ENCODE data around the gene IGF1R.

The IGF1R gene

DNA sequence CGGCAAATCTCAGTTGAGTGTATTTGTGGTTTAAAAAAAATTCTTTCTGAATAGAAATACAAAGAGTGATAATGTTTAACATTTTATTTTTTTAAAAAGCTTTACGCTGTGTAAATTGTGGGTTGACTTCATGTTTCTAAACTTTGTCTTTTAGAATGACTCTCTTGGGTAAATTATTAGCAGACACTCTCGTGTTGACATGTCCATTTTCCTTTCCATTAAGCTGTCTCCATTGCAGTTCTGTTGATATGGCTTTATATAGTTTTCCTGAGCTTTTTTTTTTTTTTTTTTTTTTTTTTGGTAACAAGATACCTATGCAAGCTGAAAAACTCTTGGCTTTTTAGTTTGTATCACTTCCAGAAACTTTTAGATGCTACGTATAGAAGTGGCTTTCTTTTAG lies 92.6 kb downstream of the IGF1R start:
- DNase-seq, result no peak
- no peaks in the 10 kb centered on the region for H3K27me3 ChIP-seq (replicated peaks; ENCODE audit: control insufficient read depth, insufficient read depth, low read length, poor library complexity, severe bottlenecking)
- no peaks in the 10 kb centered on the region for H3K36me3 ChIP-seq (ENCODE audit: control insufficient read depth, insufficient read depth, low read length)
- no peaks in the 10 kb centered on the region for H3K9me3 ChIP-seq (ENCODE audit: control insufficient read depth, low read length)
- H3K27ac ChIP-seq (ENCODE audit: insufficient read depth, low read length, poor library complexity, severe bottlenecking), result no peak overlapping the region
- no peak overlapping the region for H3K4me3 ChIP-seq (ENCODE audit: insufficient read depth, low read depth, low read length, poor library complexity, severe bottlenecking)
- H3K4me1 ChIP-seq (ENCODE audit: control insufficient read depth, insufficient read depth, low read length, poor library complexity, severe bottlenecking), result no peaks in the 10 kb centered on the region

DNA sequence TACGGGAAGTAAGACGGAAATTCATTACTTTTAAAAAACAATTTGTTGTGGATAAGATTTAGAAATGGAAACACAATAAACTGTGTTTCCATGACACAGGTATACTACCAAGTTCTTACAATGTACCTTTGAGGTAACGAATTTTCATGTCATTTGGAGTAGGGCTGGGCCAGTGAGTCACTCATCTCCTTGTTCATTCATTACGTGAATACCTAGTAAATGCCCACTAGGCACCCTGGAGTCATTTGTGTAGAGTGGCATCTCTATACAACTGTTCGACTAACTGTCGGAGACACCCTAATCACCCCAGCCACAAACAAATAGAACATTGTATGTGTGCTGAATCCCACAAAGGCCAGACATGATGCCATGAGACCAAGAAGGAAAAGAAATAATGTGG lies 94.8 kb downstream of the IGF1R start:
- Histone ChIP-seq H3K27ac (ENCODE audit: insufficient read depth, low read length, poor library complexity, severe bottlenecking) (no peak overlapping the region), H3K4me1 (ENCODE audit: control insufficient read depth, insufficient read depth, low read length, poor library complexity, severe bottlenecking) (no peaks in the 10 kb centered on the region), H3K36me3 (ENCODE audit: control insufficient read depth, insufficient read depth, low read length) (no peaks in the 10 kb centered on the region), H3K27me3 (replicated peaks; ENCODE audit: control insufficient read depth, insufficient read depth, low read length, poor library complexity, severe bottlenecking) (no peaks in the 10 kb centered on the region), H3K9me3 (ENCODE audit: control insufficient read depth, low read length) (no peaks in the 10 kb centered on the region), H3K4me3 (ENCODE audit: insufficient read depth, low read depth, low read length, poor library complexity, severe bottlenecking) (no peak overlapping the region)
- no peak for DNase-seq

- no peaks in the 10 kb centered on the region for H3K9me3 ChIP-seq (ENCODE audit: control insufficient read depth, low read length)
- DNase-seq, result no peak
- H3K4me3 ChIP-seq (ENCODE audit: insufficient read depth, low read depth, low read length, poor library complexity, severe bottlenecking), result no peak overlapping the region
- H3K27me3 ChIP-seq (replicated peaks; ENCODE audit: control insufficient read depth, insufficient read depth, low read length, poor library complexity, severe bottlenecking), result no peaks in the 10 kb centered on the region
- no peak overlapping the region for H3K27ac ChIP-seq (ENCODE audit: insufficient read depth, low read length, poor library complexity, severe bottlenecking)
- H3K36me3 ChIP-seq (ENCODE audit: control insufficient read depth, insufficient read depth, low read length), result no peaks in the 10 kb centered on the region
- no peaks in the 10 kb centered on the region for H3K4me1 ChIP-seq (ENCODE audit: control insufficient read depth, insufficient read depth, low read length, poor library complexity, severe bottlenecking)
Observed at GRCh38 chr15:98744506-98744905, 96.2 kb downstream of the IGF1R start.

- no peaks in the 10 kb centered on the region for H3K27me3 ChIP-seq (replicated peaks; ENCODE audit: control insufficient read depth, insufficient read depth, low read length, poor library complexity, severe bottlenecking)
- no peaks in the 10 kb centered on the region for H3K9me3 ChIP-seq (ENCODE audit: control insufficient read depth, low read length)
- H3K36me3 ChIP-seq (ENCODE audit: control insufficient read depth, insufficient read depth, low read length), result no peaks in the 10 kb centered on the region
- H3K27ac ChIP-seq (ENCODE audit: insufficient read depth, low read length, poor library complexity, severe bottlenecking), result no peak overlapping the region
- H3K4me3 ChIP-seq (ENCODE audit: insufficient read depth, low read depth, low read length, poor library complexity, severe bottlenecking), result no peak overlapping the region
- DNase-seq, result no peak
- no peaks in the 10 kb centered on the region for H3K4me1 ChIP-seq (ENCODE audit: control insufficient read depth, insufficient read depth, low read length, poor library complexity, severe bottlenecking)
Observed at GRCh38 chr15:98745179-98745578, 96.8 kb downstream of the IGF1R start.

DNA sequence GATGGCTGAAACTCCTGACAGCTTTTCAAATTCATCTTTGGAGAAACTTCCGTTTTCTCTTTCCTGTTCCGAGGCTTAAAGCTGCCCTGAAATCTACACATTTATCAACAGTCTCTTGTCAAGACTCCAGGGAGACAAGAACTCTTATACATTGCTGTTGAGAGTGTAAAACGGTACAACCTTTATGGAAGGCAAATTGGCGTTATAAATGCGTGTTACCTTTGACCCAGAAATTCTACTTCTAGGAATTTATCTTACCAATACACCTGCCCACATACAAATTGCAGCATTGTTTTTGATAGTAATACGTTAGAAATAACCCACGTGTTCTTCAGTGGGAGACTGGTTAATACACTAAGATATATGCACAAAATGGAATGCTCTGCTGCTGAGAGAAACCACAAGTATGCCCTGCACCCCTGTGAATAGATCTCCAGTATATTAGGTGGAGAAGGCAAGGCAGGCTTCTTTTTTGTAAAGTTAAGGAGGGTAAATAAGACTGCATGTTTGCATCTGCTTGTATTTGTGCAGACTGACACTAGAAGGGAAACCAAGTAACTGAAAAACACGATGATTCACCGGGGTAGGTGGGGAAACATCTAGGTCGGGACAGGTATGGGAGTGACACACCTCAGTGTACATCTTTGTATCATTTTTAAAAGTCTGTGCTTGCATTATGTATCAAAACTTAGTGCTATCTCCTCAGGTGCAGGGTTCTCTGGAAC lies 97.5 kb downstream of the IGF1R start:
- Histone ChIP-seq H3K4me3 (ENCODE audit: insufficient read depth, low read depth, low read length, poor library complexity, severe bottlenecking) (no peak overlapping the region), H3K27ac (ENCODE audit: insufficient read depth, low read length, poor library complexity, severe bottlenecking) (no peak overlapping the region)

DNA sequence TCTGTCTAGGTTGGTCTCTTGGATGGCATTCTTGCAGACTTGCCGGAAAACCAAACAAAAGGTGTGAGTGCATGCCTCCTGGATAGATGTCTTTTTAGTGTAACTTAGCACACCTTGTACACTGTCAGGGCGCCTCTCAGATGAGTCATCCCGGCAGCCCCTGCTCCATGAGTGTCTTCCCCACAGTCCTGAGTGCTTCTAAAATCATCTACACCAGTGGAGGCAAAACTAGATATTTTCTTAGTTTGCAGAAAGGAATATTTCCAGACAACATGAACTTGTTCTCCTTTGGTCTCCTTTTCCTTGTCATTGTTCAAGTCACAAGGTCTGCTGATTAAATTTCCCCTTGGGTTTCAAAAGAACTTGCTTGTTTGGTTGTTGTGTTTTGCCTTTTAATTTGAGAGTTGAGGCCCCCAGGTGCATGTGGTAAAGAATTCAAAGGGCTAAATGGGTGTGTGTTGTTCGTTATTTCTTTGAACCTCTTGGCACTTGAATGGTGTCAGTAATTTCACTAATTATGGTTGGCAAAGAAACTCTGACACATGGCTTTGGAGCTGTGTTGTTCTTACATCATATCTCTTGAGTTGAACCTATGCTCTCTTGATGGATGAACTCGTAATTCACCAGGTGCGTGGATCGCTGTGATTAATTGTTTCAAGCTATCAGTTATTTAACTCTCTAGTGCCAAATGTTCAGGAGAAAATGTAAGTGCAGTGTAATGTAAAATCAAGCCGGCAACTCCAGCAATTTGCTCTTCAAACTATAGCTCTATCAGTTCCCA lies 98.2 kb downstream of the IGF1R start:
- no peaks in the 10 kb centered on the region for H3K4me1 ChIP-seq (ENCODE audit: control insufficient read depth, insufficient read depth, low read length, poor library complexity, severe bottlenecking)
- no peaks in the 10 kb centered on the region for H3K9me3 ChIP-seq (ENCODE audit: control insufficient read depth, low read length)
- no peaks in the 10 kb centered on the region for H3K27me3 ChIP-seq (replicated peaks; ENCODE audit: control insufficient read depth, insufficient read depth, low read length, poor library complexity, severe bottlenecking)
- no peak overlapping the region for H3K27ac ChIP-seq (ENCODE audit: insufficient read depth, low read length, poor library complexity, severe bottlenecking)
- no peak for DNase-seq
- H3K4me3 ChIP-seq (ENCODE audit: insufficient read depth, low read depth, low read length, poor library complexity, severe bottlenecking), result no peak overlapping the region
- H3K36me3 ChIP-seq (ENCODE audit: control insufficient read depth, insufficient read depth, low read length), result no peaks in the 10 kb centered on the region

More for the DNA sequence above, 97.5 kb downstream of the IGF1R start:
- DNase-seq, result no peak
- H3K36me3 ChIP-seq (ENCODE audit: control insufficient read depth, insufficient read depth, low read length), result no peaks in the 10 kb centered on the region
- no peaks in the 10 kb centered on the region for H3K9me3 ChIP-seq (ENCODE audit: control insufficient read depth, low read length)
- H3K4me1 ChIP-seq (ENCODE audit: control insufficient read depth, insufficient read depth, low read length, poor library complexity, severe bottlenecking), result no peaks in the 10 kb centered on the region
- no peaks in the 10 kb centered on the region for H3K27me3 ChIP-seq (replicated peaks; ENCODE audit: control insufficient read depth, insufficient read depth, low read length, poor library complexity, severe bottlenecking)

DNA sequence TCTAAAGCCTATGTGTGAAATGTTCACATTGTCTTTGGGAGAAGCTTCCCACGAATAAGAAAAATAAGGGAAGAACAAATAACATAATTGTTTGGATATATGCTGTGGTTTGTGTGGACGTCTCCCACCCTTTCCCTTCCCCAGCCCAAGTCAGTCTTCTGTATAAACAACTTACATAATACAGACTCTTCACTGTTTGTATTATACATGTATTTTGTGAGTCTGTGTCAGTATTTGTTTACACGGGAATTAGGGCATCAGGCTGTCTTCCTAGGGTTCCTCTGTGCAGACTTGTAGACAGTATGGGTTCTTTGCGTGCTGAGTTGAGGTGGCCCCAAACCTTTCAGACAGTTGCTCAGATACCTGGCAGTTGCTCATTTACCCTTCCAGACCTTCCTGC lies 103.4 kb downstream of the IGF1R start:
- no peak for DNase-seq
- H3K27me3 ChIP-seq (replicated peaks; ENCODE audit: control insufficient read depth, insufficient read depth, low read length, poor library complexity, severe bottlenecking), result no peaks in the 10 kb centered on the region
- no peak overlapping the region for H3K4me3 ChIP-seq (ENCODE audit: insufficient read depth, low read depth, low read length, poor library complexity, severe bottlenecking)
- H3K9me3 ChIP-seq (ENCODE audit: control insufficient read depth, low read length), result no peaks in the 10 kb centered on the region
- H3K36me3 ChIP-seq (ENCODE audit: control insufficient read depth, insufficient read depth, low read length), result no peaks in the 10 kb centered on the region
- no peak overlapping the region for H3K27ac ChIP-seq (ENCODE audit: insufficient read depth, low read length, poor library complexity, severe bottlenecking)
- no peaks in the 10 kb centered on the region for H3K4me1 ChIP-seq (ENCODE audit: control insufficient read depth, insufficient read depth, low read length, poor library complexity, severe bottlenecking)

DNA sequence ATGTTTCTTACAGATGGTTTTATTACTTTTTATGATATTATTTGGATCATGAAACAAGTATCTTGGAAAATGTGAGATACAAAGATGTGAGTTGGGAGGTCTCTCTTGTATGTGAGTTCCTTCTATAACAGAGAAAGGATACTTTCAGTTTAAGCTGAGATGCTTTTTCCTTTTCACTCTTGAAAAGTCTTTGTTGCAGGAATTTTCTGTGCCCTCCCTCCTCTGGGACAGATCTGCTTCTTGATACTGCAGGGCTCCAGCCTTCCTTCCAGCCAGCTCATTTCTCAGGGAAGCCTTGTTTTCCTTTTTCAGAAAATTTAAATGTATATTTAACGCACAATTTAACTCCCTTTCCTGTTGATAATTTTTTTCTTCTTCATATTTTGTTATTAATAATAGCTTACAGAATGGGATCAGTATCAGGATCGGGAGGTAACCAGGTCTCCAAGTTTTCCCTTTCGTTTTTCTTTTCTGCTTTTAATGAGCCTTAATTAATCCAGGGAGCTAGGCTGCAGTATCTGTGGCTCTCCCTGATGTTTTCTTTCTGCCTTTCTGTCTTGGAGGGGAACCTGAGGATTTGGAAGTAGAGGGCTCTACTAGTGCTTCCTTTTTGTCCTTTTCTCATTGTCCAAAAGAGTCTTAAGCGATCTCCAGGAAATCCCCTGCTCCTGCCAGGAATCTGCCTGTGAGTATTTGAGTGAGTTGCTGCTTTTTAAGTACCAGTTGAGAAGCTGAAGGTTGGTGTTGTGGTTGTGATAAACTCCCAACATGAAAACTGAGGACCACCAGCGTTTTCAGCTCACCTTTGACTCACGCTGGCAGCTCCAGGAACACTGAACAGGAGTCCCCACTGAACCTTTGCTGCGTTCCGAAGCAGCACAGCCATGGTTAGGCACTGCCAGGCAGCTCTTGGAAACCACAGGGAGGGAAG lies 105.7 kb downstream of the IGF1R start:
- Histone ChIP-seq H3K4me1 (ENCODE audit: control insufficient read depth, insufficient read depth, low read length, poor library complexity, severe bottlenecking) (no peaks in the 10 kb centered on the region), H3K36me3 (ENCODE audit: control insufficient read depth, insufficient read depth, low read length) (no peaks in the 10 kb centered on the region), H3K9me3 (ENCODE audit: control insufficient read depth, low read length) (no peaks in the 10 kb centered on the region), H3K27me3 (replicated peaks; ENCODE audit: control insufficient read depth, insufficient read depth, low read length, poor library complexity, severe bottlenecking) (no peaks in the 10 kb centered on the region), H3K4me3 (ENCODE audit: insufficient read depth, low read depth, low read length, poor library complexity, severe bottlenecking) (no peak overlapping the region), H3K27ac (ENCODE audit: insufficient read depth, low read length, poor library complexity, severe bottlenecking) (no peak overlapping the region)
- no peak for DNase-seq

DNA sequence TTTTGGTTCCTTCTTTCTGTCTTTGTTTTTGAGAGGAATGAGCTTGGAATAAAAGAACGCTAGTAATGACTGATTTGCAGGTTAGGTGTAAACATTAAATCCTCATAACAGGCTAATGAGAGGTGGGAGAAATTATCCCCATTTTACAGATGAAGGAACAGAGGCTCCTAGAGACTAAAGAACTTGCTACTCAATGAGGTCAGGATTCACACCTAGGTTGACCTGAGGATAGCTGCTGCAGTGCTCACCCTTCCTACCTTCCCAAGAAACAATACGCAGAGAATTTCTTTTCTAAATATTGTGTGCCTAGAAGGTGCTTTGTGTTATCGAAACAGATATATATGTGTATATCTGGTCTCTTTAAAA lies 106.3 kb downstream of the IGF1R start:
- H3K27ac ChIP-seq (ENCODE audit: insufficient read depth, low read length, poor library complexity, severe bottlenecking), result no peak overlapping the region
- H3K27me3 ChIP-seq (replicated peaks; ENCODE audit: control insufficient read depth, insufficient read depth, low read length, poor library complexity, severe bottlenecking), result no peaks in the 10 kb centered on the region
- H3K9me3 ChIP-seq (ENCODE audit: control insufficient read depth, low read length), result no peaks in the 10 kb centered on the region
- no peaks in the 10 kb centered on the region for H3K4me1 ChIP-seq (ENCODE audit: control insufficient read depth, insufficient read depth, low read length, poor library complexity, severe bottlenecking)
- no peaks in the 10 kb centered on the region for H3K36me3 ChIP-seq (ENCODE audit: control insufficient read depth, insufficient read depth, low read length)
- no peak for DNase-seq
- H3K4me3 ChIP-seq (ENCODE audit: insufficient read depth, low read depth, low read length, poor library complexity, severe bottlenecking), result no peak overlapping the region

All from effector memory CD4-positive, alpha-beta T cell (primary cell).